ENCODE measurements around the gene MDFIC.

MDFIC gene

GRCh38 chr7:115005251-115005650 lies 83.4 kb downstream of the MDFIC start:
- DNase-seq, result no peak

- no peak for DNase-seq
Measured at GRCh38 chr7:115005953-115006352, 84.1 kb downstream of the MDFIC start.

GRCh38 chr7:115007751-115008150 lies 85.9 kb downstream of the MDFIC start:
- DNase-seq, result no peak

- DNase-seq, result no peak
Measured at GRCh38 chr7:115008465-115009114, 86.7 kb downstream of the MDFIC start.

GRCh38 chr7:115009139-115009538 lies 87.2 kb downstream of the MDFIC start:
- DNase-seq, result peak; percentile 64

GRCh38 chr7:115009736-115010440 lies 88.0 kb downstream of the MDFIC start:
- DNase-seq, result no peak

- DNase-seq, result no peak
Measured at GRCh38 chr7:115010441-115010820, 88.5 kb downstream of the MDFIC start.

- no peak for DNase-seq
Measured at GRCh38 chr7:115013886-115014285, 92.0 kb downstream of the MDFIC start.

GRCh38 chr7:115014794-115015193 lies 92.9 kb downstream of the MDFIC start:
- DNase-seq, result no peak

GRCh38 chr7:115015619-115016018 lies 93.7 kb downstream of the MDFIC start:
- no peak for DNase-seq

- no peak for DNase-seq
Measured at GRCh38 chr7:115019882-115020605, 98.2 kb downstream of the MDFIC start.

- DNase-seq, result no peak
Measured at GRCh38 chr7:115023219-115023618, 101.3 kb downstream of the MDFIC start.

- no peak for DNase-seq
Measured at GRCh38 chr7:115024276-115024675, 102.4 kb downstream of the MDFIC start.

- DNase-seq, result no peak
Measured at GRCh38 chr7:115032715-115033703, 111.1 kb downstream of the MDFIC start.

GRCh38 chr7:115033917-115034459 lies 112.1 kb downstream of the MDFIC start:
- no peak for DNase-seq

GRCh38 chr7:115034515-115034914 lies 112.6 kb downstream of the MDFIC start:
- DNase-seq, result no peak

GRCh38 chr7:115037128-115037802 lies 115.4 kb downstream of the MDFIC start:
- no peak for DNase-seq

- no peak for DNase-seq
Measured at GRCh38 chr7:115038158-115038557, 116.3 kb downstream of the MDFIC start.

GRCh38 chr7:115040057-115040456 lies 118.2 kb downstream of the MDFIC start:
- no peak for DNase-seq

- DNase-seq, result no peak
Measured at GRCh38 chr7:115040495-115040894, 118.6 kb downstream of the MDFIC start.

GRCh38 chr7:115042596-115042995 lies 120.7 kb downstream of the MDFIC start:
- DNase-seq, result no peak

- DNase-seq, result no peak
Measured at GRCh38 chr7:115043605-115044004, 121.7 kb downstream of the MDFIC start.

All from activated CD4-positive, alpha-beta T cell treated with anti-CD3 and anti-CD28 coated beads, Interleukin-2, amount 50 U/mL, for 16 hours (primary cell).